Skeletal muscle tissue (tissue), 4 donors: ENCODE measurements around the gene TRIM4. TPM values are rescaled to one million over a fixed set of nuclear protein-coding genes. Genes with fewer than 3 reads are reported as not detected.
"Not testable (repeated sequence)": the region's sequence is repeated elsewhere in the genome, so short reads cannot be mapped to it uniquely, and the experiment has no call there.

ENCODE experiments used
- H3K27ac ChIP-seq: one replicate; pipeline ENCODE4 v1.7.0; 2013; ENCODE audit warnings: mild to moderate bottlenecking, low read depth, low read length, inconsistent platforms
- H3K27me3 ChIP-seq, 3 donors: one replicate each; pipeline ENCODE4 v1.7.0; 2013; ENCODE audit warnings: low read length in 3 of 3; ENCODE audit not compliant: control insufficient read depth in 3 of 3, insufficient read depth in 3 of 3
- H3K36me3 ChIP-seq, 3 donors: one replicate each; pipeline ENCODE4 v1.7.0; 2013; ENCODE audit warnings: low read length in 3 of 3; ENCODE audit not compliant: control insufficient read depth in 3 of 3, insufficient read depth in 3 of 3
- H3K4me1 ChIP-seq, 3 donors: one replicate each; pipeline ENCODE4 v1.7.0; 2013; ENCODE audit warnings: low read length in 3 of 3, mild to moderate bottlenecking in 3 of 3; ENCODE audit not compliant: control insufficient read depth in 3 of 3, insufficient read depth in 3 of 3
- H3K4me3 ChIP-seq, 3 donors: one replicate each; pipeline ENCODE4 v1.7.0; 2013; ENCODE audit warnings: low read length in 3 of 3
- H3K9ac ChIP-seq, 3 donors: one replicate each; pipeline ENCODE4 v1.7.0; 2013; ENCODE audit warnings: low read length in 3 of 3, mild to moderate bottlenecking in 3 of 3, moderate library complexity in 2 of 3, low read depth in 1 of 3
- H3K9me3 ChIP-seq, 3 donors: one replicate each; pipeline ENCODE4 v1.7.0; 2013; ENCODE audit warnings: low read length in 3 of 3; ENCODE audit not compliant: control insufficient read depth in 3 of 3
- total RNA-seq: library from RNA; depleted of rRNA; stranded (reverse); fragments of >200 nt; gene quantifications from one replicate; pipeline ENCODE4 v1.2.3, GENCODE V29; 2014
- donor health status: Osteomylitis.

The TRIM4 gene
- total RNA-seq, 1 donor from 2014 or later, result 15.1 TPM

DNA sequence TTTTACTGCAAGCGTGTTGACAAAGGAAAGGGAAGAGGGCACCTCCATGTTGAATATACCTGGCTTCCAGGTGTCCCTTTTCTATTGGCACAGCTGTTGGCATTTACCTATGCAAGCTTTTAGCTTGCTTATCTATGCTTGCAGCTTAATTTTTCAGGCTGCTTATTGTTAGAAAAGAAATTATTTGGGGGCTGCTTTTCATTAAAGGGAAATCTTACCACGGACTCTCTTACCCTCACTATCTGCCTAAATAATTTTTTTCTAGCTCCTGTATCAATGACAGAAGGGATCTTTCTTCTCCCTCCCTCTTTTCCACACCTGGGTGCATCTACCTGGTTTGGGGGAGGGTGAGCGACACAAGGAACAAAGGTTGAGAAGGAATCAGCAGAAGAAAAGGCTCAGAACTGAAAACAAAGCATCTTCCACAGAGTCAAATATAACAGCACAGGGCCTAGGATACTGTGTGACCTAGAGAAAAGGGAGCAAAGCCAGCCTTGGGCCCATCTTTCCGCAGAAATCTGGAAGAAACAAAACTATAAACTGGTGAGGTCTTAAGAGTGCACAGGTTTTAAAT is 25.3 kb upstream of the TRIM4 start:
- no peaks in the 10 kb centered on the region for H3K36me3 ChIP-seq
- H3K9me3 ChIP-seq, result no peaks in the 10 kb centered on the region
- no peak overlapping the region for H3K9ac ChIP-seq
- H3K27me3 ChIP-seq, result peaks cover 0 to 9% (median 4%) of the 10 kb centered on the region in 3 donors
- no peak overlapping the region for H3K27ac ChIP-seq
- no peak overlapping the region for H3K4me3 ChIP-seq
- no peaks in the 10 kb centered on the region for H3K4me1 ChIP-seq

GRCh38 chr7:99943641-99944496 is 24.5 kb upstream of the TRIM4 start:
- Histone ChIP-seq H3K27ac (no peak overlapping the region), H3K4me1 (no peaks in the 10 kb centered on the region)

DNA sequence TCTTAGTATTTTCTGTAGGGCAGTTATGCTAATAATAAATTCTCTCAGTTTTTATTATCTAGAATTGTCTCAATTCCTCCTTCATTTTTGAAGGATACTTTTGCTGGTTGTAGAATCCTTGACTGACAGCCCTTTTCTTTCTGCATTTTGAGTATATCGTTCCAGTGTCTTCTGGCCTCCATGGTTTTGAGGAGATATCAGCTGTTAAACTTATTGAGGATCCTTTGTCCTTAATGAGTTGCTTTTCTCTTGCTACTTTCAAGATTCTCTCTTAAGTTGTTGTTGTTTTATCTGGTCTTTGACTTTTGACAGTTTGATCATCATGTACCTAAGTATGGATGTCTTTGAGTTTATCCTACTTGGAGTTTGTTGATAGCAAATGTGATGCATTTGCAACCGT is 19.0 kb upstream of the TRIM4 start:
- no peak overlapping the region for H3K4me3 ChIP-seq
- H3K27ac ChIP-seq, result no peak overlapping the region
- H3K9me3 ChIP-seq, result peaks cover 0 to 3% (median 0%) of the 10 kb centered on the region in 3 donors
- no peaks in the 10 kb centered on the region for H3K4me1 ChIP-seq
- H3K27me3 ChIP-seq, result peaks cover 8 to 28% (median 8%) of the 10 kb centered on the region in 3 donors
- H3K36me3 ChIP-seq, result no peaks in the 10 kb centered on the region
- no peak overlapping the region for H3K9ac ChIP-seq

More at GRCh38 chr7:99943641-99944496, 24.5 kb upstream of the TRIM4 start:
- Histone ChIP-seq H3K9ac (no peak overlapping the region), H3K9me3 (no peaks in the 10 kb centered on the region), H3K36me3 (no peaks in the 10 kb centered on the region), H3K4me3 (no peak overlapping the region), H3K27me3 (peaks cover 0 to 9% (median 4%) of the 10 kb centered on the region in 3 donors)

GRCh38 chr7:99935009-99935408 is 15.7 kb upstream of the TRIM4 start:
- H3K27ac ChIP-seq, H3K9me3 ChIP-seq, H3K36me3 ChIP-seq, H3K4me1 ChIP-seq, H3K9ac ChIP-seq, H3K4me3 ChIP-seq: not testable (repeated sequence)
- H3K27me3 ChIP-seq, result peaks cover 24 to 35% (median 28%) of the 10 kb centered on the region in 3 donors

DNA sequence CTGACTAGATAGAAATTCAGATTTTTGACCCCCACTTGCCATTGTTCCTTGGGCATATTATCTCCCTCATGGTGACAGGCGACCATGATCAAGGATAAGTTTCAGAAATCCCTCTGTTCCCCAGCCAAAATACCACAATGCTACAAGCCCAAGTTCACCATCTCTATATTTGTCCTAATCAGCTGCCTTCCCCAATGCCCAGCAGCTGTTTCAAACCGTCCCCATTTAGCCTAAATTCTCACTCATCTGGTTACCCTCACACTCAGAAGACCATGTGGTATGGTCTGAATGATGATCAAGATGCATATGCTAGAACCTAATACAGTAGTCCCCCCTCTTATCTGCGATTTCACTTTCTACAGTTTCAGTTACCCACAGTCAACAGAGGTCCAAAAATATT is 11.0 kb upstream of the TRIM4 start:
- Histone ChIP-seq H3K4me1 (peaks cover 0 to 5% (median 0%) of the 10 kb centered on the region in 3 donors), H3K9me3 (no peaks in the 10 kb centered on the region), H3K4me3 (no peak overlapping the region), H3K36me3 (no peaks in the 10 kb centered on the region), H3K27ac (no peak overlapping the region), H3K27me3 (peaks cover 23 to 49% (median 30%) of the 10 kb centered on the region in 3 donors), H3K9ac (no peak overlapping the region)

GRCh38 chr7:99929730-99930053 is 10.4 kb upstream of the TRIM4 start:
- Histone ChIP-seq H3K27ac (no peak overlapping the region), H3K4me1 (peaks cover 0 to 5% (median 0%) of the 10 kb centered on the region in 3 donors), H3K36me3 (no peaks in the 10 kb centered on the region), H3K9ac (no peak overlapping the region), H3K27me3 (peaks cover 18 to 46% (median 30%) of the 10 kb centered on the region in 3 donors), H3K4me3 (no peak overlapping the region), H3K9me3 (no peaks in the 10 kb centered on the region)

DNA sequence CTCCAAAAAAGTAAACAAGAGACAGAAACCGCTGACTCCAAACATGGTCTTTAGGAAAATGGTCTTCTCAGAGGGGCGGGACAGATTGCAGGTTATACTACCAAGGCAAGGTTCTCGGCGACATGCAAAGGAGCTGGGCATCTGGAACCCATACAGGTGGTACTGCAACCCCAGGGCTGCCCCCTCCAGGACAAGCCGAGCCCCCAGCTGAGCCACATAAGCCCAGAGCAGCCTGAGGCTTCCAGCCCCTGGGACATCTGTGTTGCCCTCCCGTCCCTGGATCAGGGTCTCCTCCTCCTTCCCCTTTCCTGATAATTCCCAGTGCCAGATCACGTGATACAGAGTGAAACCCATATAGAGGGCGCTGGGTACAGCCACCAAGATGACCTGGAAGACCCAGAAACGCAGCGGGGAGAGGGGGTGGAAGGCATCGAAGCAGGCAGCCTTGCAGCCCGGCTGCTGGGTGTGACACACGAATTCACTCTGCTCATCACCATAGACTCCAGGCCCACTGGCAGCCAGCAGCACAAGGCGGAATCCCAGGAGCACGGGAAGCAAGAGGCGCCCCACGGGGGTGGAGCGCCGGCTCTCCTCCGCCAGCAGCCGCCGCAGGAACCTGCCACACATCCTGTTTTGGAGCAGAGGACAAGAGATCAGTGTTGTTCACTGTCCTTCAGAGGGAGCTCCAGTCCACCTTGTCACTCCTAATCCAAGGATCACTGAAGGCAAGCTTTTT is 9.8 kb upstream of the TRIM4 start, which contains the start of gene GJC3:
Gene GJC3, minus strand, starts transcription at position 627 of the 736 bp plus-strand sequence. Its CDS starts 0 bp downstream, at position 627.
- peaks cover 0 to 5% (median 0%) of the 10 kb centered on the region in 3 donors for H3K4me1 ChIP-seq
- no peaks in the 10 kb centered on the region for H3K36me3 ChIP-seq
- H3K4me3 ChIP-seq, result peak within 1 kb of the TSS in 1 of 3 donors; percentile 6
- H3K27me3 ChIP-seq, result peaks cover 13 to 44% (median 30%) of the 10 kb centered on the region in 3 donors
- H3K9me3 ChIP-seq, result no peaks in the 10 kb centered on the region
- no peak within 1 kb of the TSS for H3K27ac ChIP-seq
- peak within 1 kb of the TSS in 1 of 3 donors; percentile 25 for H3K9ac ChIP-seq

DNA sequence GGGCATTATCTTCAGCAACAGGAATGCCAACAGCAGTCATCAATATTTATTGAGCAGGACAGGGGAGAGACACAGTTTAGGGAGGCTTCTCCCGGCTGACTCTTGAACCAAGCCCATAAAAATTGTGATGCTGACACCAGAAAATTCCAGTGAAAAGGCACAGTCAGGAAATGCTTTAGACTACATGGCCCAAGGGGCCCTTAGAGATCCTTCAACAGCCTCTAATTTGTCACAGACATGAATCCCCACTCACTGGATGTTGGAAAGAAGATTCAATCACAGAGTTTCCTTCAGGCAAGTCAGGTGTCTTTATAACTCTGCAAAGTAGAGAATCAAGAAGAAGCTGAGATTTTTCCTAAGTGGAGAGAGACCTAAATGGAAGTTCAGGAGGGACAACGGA is 8.9 kb upstream of the TRIM4 start:
- Histone ChIP-seq H3K4me3 (no peak overlapping the region), H3K36me3 (no peaks in the 10 kb centered on the region), H3K9me3 (no peaks in the 10 kb centered on the region), H3K27me3 (peaks cover 7 to 40% (median 21%) of the 10 kb centered on the region in 3 donors), H3K9ac (no peak overlapping the region), H3K4me1 (peaks cover 0 to 5% (median 0%) of the 10 kb centered on the region in 3 donors), H3K27ac (no peak overlapping the region)

GRCh38 chr7:99927536-99927935 is 8.2 kb upstream of the TRIM4 start:
- no peak overlapping the region for H3K4me3 ChIP-seq
- H3K27me3 ChIP-seq, result peaks cover under 1 to 33% (median 15%) of the 10 kb centered on the region in 3 donors
- H3K27ac ChIP-seq, result no peak overlapping the region
- H3K9me3 ChIP-seq, result no peaks in the 10 kb centered on the region
- no peak overlapping the region for H3K9ac ChIP-seq
- H3K4me1 ChIP-seq, result peaks cover 0 to 5% (median 0%) of the 10 kb centered on the region in 3 donors
- H3K36me3 ChIP-seq, result no peaks in the 10 kb centered on the region
